Stimulated activated CD4-positive, alpha-beta T cell treated with anti-CD3 and anti-CD28 coated beads, Interleukin-4, amount 100 ng/mL, for 48 hours (primary cell): ENCODE measurements around the gene CHST15.

Experiments used
- DNase-seq, 2 donors: peaks; one replicate each; pipeline ENCODE4 v3.0.0-alpha.2; 2020; ENCODE audit warnings: low read depth in 2 of 2

CHST15 gene

DNA sequence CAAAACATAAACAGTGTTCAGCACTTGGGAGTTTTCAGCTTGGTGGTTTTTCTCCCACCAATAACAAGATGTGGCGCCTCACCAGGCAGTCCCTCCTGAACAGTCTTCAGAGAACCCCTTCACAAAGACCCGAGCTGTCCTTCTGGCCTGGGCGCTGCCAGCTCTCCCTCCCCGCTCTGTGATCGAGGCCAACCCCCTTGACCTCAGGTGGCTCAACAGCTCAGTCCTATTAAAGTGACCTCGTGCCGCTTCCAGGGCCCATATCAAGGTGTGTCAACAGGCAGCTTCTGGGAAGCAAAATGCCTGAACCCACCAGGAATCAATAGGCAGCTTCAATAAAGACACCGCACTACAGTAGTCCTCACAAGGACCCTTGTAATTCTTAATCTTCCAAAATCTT is 63.3 kb downstream of the CHST15 start:
- no peak for DNase-seq

DNA sequence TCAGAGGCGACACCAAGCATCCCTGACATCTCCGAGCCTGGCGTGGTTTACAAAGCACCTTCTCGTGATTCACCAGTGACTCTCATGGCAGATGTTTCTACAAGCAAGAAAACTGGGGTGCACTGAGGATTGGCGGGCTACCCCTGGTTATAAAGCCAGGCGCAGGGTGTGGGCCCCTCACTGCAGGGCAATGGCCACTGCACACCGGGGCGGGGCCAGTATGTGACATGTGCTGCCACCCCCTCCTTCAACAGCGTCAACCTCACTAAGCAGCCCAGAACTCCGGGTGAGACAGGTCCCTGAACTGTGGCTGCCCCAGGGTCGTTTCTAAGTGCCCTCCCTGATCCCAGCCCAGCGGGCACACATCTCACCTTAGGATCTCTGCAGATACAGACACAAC is 63.8 kb downstream of the CHST15 start:
- no peak for DNase-seq

DNA sequence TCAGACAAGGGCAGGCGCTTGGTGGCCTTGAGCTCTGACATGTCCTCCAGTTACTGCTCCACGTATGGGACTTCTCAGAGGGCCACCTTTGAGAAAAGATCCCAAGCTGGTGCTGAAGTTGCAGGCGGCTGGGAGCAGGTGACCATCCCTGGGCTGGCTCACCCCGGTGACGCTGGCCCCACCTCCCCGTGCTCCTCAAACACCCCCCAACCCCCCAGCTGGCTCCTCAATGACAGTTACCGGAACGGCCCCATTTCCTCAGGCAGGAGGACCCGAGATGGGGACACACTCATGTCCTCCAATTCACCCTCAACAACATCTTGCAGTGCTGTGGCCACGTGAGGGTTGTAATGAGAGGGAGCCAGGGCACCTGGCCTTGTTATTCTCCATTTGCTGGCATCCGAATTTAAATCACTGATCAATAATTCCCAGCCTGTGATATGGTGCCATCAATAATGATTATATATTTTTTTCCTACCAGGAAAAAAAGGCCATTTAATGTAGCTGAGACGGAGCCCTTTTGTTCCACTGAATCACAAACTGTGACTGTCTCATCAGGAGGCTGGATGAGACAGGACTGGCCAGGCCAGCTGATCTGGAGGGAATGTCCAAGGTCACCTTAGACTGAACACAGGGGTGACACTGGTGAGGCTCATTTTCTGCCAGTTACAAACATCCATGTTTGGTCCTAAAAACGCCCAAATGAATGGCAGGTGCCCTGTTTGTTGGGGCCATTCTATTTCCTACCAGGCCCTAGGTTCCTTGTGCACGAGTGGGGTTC is 64.5 kb downstream of the CHST15 start:
- DNase-seq: no peak

DNA sequence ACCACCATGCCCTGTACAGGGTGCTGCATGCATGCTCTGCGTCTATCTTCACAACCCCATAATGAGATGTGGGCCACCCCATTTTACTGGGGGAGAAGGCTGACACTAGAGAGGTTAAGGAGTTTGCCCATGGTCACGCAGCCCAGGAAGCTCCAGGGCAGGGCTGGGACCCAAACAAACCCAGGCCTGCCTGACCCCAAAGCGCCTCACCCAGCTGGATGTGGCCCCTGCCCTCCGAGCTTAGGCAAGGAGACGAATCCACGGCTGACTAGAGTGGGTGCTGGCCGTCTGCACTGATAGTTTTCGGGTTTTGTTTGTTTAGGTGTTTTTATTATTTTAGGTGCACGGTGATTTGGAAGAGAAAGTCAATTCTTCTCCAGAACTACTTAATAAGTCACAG is 65.7 kb downstream of the CHST15 start:
- no peak for DNase-seq

DNA sequence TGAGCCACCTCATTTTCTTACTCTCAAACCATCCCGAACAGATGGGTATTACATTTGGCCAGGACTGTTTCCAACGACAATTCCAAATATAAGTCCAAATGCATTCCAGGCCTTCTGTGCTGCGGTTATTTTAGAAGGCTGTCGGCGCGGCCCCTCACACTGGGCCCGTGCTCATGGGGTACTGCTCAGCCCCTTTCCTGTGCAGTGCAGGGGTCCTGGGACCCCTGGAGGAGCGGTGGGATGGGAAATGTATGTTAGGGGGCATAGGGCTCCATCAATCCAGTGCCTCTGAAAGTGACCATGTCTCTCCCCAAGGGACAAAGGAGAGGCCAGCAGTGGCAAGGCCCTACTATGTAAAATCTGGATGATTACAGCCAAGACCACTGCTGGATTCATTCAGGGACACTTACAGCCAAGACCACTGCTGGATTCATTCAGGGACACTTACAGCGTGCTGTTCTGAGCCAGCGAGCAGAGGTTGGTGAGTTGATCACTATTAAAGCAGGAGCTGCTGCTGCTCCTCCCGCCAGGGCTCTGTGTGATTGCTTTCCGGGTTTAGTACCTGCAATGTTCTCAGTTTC is 66.3 kb downstream of the CHST15 start:
- DNase-seq: no peak

DNA sequence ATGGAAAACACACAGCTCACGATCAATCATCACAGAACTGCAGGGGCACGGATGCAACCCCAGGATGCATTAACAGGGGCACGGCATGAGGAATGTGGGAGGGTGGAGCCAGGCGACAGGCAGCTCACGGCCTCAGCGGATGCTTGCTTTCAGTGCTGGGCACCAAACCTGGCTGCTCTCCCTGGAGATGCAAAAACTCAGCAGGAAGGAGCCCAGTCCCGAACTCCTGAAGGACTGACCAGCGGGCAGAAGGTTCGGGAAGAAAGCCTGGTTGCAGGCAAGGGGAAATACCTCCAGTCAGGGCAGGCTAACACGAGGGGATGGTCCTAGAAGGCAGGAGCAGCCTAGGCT is 66.8 kb downstream of the CHST15 start:
- no peak for DNase-seq

DNA sequence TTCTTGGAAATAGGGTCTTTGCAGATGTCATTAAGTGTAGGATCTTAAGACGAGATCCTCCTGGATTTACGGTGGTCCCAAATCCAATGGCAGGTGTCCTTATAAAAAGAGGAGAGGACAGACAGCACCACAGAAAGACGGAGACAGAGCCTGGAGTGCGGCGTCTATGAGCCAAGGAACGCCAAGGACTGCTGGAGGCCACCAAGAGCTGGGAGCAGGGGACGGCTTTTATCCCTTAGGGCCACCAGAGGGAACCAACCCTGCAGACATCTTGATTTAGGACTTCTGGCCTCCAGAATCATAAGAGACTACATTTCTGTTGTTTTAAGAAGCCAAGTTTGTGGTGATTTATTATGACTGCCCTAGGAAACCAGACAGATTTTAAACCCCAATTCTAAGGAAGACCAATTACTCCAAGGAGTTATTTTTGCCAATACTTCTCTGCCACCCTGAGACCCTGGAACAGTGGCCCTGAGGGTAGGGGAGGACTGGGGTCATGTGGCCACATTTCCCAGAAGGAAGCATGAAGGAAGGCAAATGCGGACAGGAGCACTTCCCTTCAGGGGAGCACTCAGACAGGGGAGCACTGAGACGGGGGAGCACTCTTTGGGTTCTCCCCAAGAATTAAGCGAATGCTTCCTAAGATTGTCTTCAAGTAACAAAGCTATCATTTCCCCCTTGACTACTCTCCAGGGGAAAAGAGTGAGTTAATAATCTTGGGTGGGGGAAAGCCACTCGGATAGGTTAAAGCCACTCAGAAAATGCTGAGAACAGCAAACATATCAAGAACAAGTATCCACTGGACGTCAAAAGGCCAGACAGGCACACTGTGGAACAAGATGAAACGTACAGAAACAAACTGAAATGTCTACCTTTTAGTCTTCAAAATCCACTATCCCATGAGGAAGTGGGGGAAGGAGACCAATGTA is 67.5 kb downstream of the CHST15 start:
- no peak for DNase-seq

DNA sequence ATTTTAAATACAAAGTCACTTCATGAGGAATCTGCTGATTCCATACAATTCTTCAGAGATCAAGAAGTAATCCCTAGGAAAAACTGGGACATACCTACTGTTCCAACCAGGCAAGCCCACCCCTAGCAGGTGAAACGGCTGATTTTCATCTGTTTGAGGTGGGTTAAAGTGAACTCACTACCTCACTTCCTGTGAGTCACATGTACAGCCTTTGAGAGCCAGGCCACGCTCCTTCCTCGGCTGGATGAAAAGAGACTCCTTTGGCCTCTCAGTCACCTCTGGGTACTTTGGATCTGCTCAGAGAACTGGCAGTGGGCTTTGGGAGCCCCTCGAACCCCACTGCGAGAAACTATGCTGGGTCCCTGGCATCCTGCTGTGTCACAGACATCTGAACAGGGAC is 68.2 kb downstream of the CHST15 start:
- DNase-seq: no peak

DNA sequence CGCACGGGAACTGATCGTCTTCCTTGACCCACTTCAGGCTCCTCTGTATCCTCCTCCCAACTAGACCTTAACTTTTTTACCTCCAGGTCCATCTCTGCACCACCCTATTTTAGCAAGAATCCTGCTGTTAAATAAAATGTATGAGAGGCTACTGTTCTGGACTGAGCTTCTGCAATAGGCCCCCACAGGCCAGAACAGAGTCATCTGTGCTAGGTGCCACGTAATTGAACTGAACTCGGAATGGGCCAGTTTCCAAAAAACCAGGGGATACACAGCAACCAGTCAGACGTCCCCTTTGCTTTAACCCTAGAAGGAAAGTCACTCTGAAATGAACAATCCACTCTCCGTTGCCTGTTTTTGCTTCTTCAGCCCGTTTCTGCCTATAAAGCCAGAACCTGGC is 71.3 kb downstream of the CHST15 start:
- DNase-seq: no peak

DNA sequence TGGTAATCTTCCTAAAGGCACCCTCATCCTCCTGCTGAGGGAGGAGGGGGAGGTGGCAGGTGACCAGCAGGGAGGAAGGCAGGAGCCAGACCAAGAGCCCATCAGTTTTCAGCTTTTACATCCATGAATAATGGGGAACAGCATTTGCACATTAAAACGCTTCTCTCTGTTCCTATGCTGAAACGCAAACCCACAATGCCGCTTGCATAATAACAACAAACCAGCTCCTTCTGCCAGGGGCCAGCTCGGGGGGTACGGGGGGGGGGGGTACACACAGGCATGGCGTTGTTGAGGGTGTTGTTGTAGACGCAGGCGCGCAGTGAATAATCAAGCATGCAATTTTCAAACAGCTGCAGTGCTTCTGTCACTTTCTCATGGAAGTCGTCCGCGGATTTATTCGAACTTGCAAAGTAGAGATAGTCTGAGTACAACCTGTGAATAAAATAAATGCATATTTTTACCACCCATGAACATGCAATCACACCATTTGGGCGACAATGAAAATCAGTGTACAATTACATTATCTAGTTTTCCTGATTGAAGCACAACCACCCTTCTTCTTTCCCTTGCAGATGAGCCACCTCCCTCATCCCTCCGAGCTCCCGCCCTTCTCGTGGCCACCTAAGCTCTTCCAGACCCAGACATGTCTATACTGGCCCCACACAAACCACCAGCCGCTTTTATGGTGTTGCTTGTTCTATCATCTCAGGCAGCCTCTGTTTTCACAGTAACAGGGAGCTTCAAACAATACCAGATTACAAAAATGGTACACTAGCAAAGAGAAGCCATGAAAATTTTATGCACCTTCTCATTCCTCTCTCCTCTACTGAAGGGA is 72.2 kb downstream of the CHST15 start:
- no peak for DNase-seq

DNA sequence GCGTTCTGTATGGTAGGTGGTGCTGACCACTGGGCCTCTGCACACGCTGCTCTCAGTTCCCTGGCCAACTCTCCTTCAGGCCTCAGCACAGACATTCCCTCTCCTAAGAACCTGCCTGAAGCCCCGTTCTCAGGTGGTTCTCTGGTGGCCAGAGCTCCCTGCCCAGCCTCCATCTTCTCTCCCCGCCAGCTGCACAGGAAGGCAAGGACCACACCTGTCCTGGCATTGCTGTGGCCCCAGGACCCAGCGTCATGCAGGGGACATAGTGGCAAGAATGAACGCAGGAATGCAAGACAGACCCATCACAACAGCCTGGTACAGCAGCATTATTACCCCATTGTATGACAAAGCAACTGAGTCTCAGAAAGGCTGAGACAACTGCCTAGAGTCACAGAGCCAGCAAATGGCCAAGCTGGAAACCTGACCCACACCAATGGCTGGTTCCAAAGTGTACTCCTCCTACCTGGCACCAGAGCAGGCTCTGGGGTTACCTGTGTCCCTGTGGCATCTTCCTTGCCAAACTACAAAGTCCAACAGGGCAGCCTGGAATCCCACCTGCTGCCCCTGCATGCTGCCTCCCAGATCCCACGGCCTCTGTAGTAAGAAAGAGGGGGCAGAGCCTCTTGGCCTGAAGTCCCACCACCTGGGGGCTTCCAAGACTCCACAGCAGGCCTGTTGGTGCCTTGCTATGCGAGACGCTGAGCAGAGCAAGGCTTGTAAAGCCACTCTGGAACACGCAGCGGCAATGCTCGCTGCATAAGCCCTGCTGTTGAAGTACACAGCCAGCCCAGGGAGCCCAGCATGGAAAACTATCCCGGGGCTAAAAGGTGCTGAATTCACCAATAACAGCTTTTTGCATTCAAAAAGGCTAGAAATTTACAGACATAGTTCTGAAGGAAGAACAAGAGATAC is 73.3 kb downstream of the CHST15 start:
- no peak for DNase-seq

DNA sequence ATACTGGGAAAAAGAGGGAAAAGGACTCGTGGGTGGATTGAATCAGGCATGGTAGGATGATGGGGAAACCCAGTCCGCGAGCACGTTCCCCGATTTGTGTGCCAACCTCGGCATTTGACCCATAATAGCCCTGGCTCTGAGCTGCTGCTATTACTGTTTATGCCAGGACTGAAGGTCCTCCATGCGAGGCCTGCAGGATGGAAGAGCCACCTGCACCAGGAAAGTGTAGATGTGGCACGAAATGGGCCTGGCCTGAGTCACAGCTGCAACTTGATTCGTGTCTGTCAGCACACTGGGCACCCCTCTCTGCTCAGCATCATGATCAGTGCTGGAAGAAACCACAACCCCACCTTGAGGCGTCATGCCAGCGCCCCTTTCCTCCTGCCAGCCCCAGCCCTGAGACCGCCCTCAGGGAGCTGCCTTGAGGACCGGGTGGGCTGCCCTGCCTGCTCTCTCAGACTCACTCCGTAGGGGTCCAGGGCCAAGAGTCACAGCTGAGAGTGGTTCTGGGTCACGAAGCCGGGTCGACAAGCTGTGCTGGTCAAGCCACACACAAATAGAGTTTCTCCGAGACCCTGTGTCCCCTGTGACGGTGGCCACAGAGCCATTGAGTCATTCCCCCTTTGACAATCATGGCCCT is 74.4 kb downstream of the CHST15 start:
- DNase-seq: no peak

DNA sequence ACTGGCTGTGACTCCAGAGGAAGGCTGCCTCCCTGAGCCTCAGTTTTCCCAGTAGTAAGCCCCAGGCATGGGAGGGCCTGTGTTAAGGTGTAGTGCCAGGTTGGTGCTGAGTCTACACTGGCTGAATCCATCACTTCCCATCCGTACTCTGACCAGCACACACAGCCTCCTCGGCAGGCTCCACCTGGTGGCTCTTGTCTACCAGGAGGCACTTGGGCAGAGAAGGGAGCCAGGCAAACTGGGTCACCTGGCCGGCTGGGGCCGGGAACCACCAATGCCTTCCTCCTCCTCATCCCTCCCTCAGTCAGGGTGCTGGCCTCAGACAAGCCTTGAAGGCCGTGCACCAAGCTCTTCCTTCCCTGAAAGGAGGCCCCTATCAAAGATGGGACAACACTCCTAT is 75.7 kb downstream of the CHST15 start:
- no peak for DNase-seq

DNA sequence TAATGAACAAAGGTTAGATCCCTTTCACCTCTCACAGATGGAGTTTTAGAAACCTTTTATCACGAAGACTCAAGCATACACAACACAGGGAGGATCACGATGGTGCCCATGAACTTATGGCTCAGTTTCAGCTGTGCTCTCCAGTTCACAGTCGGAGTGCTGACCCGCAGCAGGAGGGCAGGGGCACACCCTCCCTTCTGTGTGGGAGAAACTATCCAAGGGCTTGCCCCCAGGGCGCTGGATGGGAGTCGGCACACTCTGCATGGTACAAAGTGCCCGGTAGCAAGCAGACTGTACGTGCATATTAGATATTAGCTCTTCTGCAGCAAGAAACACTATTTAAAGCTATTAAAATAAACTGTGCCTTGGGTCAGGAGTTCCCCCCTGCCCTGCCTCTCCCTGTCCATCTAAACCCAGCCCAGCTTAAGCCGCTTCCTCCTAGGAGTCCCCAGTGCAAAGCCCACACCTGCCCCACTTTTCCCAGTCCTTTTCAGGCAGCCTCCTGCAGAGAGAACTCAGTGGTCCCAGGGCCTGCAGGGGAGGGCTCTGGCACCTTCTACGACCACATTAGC is 76.5 kb downstream of the CHST15 start:
- DNase-seq: no peak

DNA sequence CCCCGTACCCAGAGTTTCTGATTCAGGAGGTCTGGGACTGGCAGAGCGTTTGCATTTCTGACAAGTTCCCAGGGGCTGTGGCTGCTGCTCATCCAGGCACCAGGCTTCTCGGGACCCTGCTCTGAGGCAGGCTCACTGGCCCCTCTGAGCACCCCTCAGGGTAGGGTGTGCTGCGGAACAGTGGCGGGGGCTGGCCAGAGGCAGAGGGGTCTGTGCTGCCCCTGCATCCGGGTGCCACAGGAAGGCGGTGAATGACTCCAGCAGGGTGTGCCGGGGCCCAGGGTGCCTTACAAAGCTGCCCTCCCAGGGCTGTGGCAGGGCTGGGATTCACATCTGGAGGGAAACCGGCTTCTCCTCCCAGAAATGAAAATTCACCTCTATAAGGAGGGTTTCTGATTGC is 77.4 kb downstream of the CHST15 start:
- no peak for DNase-seq

DNA sequence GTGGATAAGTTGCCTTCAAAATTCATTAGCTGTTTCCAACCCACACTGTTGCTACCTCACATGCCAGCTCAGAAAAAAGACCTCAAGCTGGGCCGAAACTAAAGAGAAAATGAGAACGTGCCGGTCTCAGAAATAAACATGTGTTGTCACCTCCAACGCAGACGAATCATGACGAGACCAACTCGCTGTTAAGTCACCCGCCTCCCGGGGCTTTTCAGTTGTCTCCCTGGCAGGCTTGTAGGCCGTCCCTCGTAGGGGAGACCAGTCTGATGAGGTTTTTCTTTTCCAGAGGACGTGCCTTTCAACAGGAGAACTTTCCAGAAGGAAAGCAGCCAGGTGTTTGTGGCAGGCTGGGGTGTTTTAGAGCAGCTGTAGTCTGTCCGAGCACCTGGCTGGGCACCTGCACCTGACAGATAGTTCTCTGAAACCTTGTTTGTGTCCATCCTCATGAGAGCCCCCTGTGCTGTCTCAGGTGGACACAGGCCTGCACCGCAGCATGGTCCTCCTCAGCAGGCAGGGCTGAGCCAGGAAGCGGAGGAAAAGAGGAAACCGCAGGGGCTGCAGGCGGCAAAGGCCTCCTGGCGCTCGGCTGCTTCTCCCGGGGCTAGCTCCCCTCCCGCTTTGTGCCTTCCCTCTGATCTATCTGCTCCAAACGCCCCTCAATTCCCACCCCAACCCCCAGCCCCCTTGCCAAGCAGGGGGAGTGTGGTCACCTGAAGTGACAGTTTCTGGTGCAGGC is 78.8 kb downstream of the CHST15 start:
- no peak for DNase-seq

DNA sequence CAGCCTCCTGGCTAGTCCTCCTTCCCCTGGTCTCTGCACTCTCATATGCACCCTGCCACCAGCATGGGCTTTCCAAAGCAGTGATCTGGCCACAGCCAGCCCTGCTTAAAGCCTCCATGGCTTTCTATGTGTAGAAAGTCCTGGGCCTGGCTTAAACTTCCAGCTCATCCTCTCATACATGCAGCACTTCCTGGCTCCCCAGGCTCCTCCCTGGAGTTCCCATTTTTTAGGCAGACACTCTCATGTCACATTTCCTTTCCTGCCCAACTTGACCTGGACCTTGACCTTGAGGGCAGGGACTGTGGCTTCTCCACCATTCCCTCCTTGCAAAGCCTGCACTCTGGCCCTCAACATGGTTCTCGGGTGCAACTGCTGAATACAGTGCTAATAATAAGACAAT is 79.5 kb downstream of the CHST15 start:
- DNase-seq: no peak

DNA sequence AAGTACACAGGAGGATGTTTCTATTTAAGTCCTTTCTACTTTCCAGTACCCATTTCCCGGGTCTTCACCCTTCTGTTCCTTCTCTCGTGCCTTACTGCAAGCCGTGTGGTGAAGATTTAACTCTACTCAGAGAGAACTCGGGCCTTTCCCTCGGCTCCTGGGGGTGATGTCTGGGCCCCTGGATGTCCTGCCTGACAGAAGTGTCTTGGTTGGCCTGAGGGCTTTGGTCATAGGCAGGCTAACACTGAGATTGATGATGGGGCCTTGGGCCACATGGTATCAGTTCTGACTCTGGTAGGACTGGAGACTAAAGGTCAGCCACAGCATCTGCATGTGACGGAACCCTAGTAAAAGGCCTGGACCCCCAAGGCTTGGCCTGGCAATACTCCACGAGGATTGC is 80.4 kb downstream of the CHST15 start:
- DNase-seq: no peak

DNA sequence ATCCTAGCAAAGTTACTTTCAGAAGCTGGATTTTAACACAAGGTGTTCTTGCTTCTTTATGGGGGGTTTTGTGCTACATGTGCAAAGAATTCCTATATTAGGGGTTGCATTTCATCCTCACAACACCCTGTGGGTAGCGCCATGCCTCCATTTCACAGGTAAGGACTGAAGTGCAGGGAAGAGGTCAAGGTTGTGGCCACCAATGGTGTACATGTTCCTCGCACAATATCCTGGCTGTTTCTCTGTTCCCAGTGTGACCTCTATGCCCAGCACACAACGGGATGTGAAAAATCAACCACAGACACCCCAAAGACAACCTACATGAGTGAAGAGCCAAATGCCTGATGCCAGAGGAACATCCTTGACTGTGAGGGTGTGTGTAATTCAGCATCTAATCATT is 80.8 kb downstream of the CHST15 start:
- no peak for DNase-seq
